ENCODE measurements around the gene OSBPL3. TPM values are rescaled to one million over a fixed set of nuclear protein-coding genes. Genes with fewer than 3 reads are reported as not detected.

Gene OSBPL3
- total and polyA plus RNA-seq, 4 donors, result 4.7 to 13.7 (median 5.7) TPM

GRCh38 chr7:24831240-24831639 lies 148.7 kb downstream of the OSBPL3 start:
- Histone ChIP-seq H3K36me3 (ENCODE audit: control insufficient read depth, insufficient read depth, low read length) (peaks cover 4% of the 10 kb centered on the region), H3K27me3 (ENCODE audit: control insufficient read depth, insufficient read depth, low read length) (no peaks in the 10 kb centered on the region), H3K27ac (ENCODE audit: low read depth, low read length) (no peak overlapping the region), H3K4me1 (ENCODE audit: control insufficient read depth, insufficient read depth, low read length) (no peaks in the 10 kb centered on the region), H3K9me3 (ENCODE audit: control insufficient read depth, insufficient read depth, low read length) (no peaks in the 10 kb centered on the region), H3K4me3 (ENCODE audit: low read depth, low read length) (no peak overlapping the region)
- DNase-seq (ENCODE audit: low read depth in 4 of 6, low spot score in 6 of 6), result no peak
- WGBS (ENCODE audit: insufficient coverage), result no CpG with 5 or more reads among the region's 4 CpGs

- H3K4me3 ChIP-seq (ENCODE audit: low read depth, low read length), result no peak overlapping the region
- H3K9me3 ChIP-seq (ENCODE audit: control insufficient read depth, insufficient read depth, low read length), result no peaks in the 10 kb centered on the region
- H3K4me1 ChIP-seq (ENCODE audit: control insufficient read depth, insufficient read depth, low read length), result no peaks in the 10 kb centered on the region
- H3K36me3 ChIP-seq (ENCODE audit: control insufficient read depth, insufficient read depth, low read length), result peaks cover 4% of the 10 kb centered on the region
- DNase-seq (ENCODE audit: low read depth in 4 of 6, low spot score in 6 of 6), result no peak
- WGBS (ENCODE audit: insufficient coverage), result 92% methylated on average over 2 of the region's 9 CpGs
- H3K27ac ChIP-seq (ENCODE audit: low read depth, low read length), result no peak overlapping the region
- no peaks in the 10 kb centered on the region for H3K27me3 ChIP-seq (ENCODE audit: control insufficient read depth, insufficient read depth, low read length)
Measured at GRCh38 chr7:24830440-24831050, 149.4 kb downstream of the OSBPL3 start.

- no peak overlapping the region for H3K4me3 ChIP-seq (ENCODE audit: low read depth, low read length)
- no CpG with 5 or more reads among the region's 2 CpGs for WGBS (ENCODE audit: insufficient coverage)
- H3K4me1 ChIP-seq (ENCODE audit: control insufficient read depth, insufficient read depth, low read length), result no peaks in the 10 kb centered on the region
- no peaks in the 10 kb centered on the region for H3K9me3 ChIP-seq (ENCODE audit: control insufficient read depth, insufficient read depth, low read length)
- no peaks in the 10 kb centered on the region for H3K27me3 ChIP-seq (ENCODE audit: control insufficient read depth, insufficient read depth, low read length)
- no peak overlapping the region for H3K27ac ChIP-seq (ENCODE audit: low read depth, low read length)
- DNase-seq (ENCODE audit: low read depth in 4 of 6, low spot score in 6 of 6), result no peak
- peaks cover 4% of the 10 kb centered on the region for H3K36me3 ChIP-seq (ENCODE audit: control insufficient read depth, insufficient read depth, low read length)
Measured at GRCh38 chr7:24829787-24830186, 150.2 kb downstream of the OSBPL3 start.

GRCh38 chr7:24828891-24829661 lies 150.9 kb downstream of the OSBPL3 start:
- no peak overlapping the region for H3K4me3 ChIP-seq (ENCODE audit: low read depth, low read length)
- H3K27me3 ChIP-seq (ENCODE audit: control insufficient read depth, insufficient read depth, low read length), result no peaks in the 10 kb centered on the region
- no peak overlapping the region for H3K27ac ChIP-seq (ENCODE audit: low read depth, low read length)
- H3K4me1 ChIP-seq (ENCODE audit: control insufficient read depth, insufficient read depth, low read length), result no peaks in the 10 kb centered on the region
- no peaks in the 10 kb centered on the region for H3K36me3 ChIP-seq (ENCODE audit: control insufficient read depth, insufficient read depth, low read length)
- H3K9me3 ChIP-seq (ENCODE audit: control insufficient read depth, insufficient read depth, low read length), result no peaks in the 10 kb centered on the region
- peak in 1 of 6 donors; percentile 80 for DNase-seq (ENCODE audit: low read depth in 4 of 6, low spot score in 6 of 6)
- no CpG with 5 or more reads among the region's 1 CpG for WGBS (ENCODE audit: insufficient coverage)

GRCh38 chr7:24827589-24827988 lies 152.4 kb downstream of the OSBPL3 start:
- Histone ChIP-seq H3K36me3 (ENCODE audit: control insufficient read depth, insufficient read depth, low read length) (no peaks in the 10 kb centered on the region), H3K9me3 (ENCODE audit: control insufficient read depth, insufficient read depth, low read length) (no peaks in the 10 kb centered on the region), H3K27ac (ENCODE audit: low read depth, low read length) (no peak overlapping the region), H3K4me1 (ENCODE audit: control insufficient read depth, insufficient read depth, low read length) (no peaks in the 10 kb centered on the region), H3K4me3 (ENCODE audit: low read depth, low read length) (no peak overlapping the region), H3K27me3 (ENCODE audit: control insufficient read depth, insufficient read depth, low read length) (no peaks in the 10 kb centered on the region)
- no peak for DNase-seq (ENCODE audit: low read depth in 4 of 6, low spot score in 6 of 6)
- WGBS (ENCODE audit: insufficient coverage), result no CpG with 5 or more reads among the region's 1 CpG

GRCh38 chr7:24827027-24827426 lies 153.0 kb downstream of the OSBPL3 start:
- WGBS (ENCODE audit: insufficient coverage), result 100% methylated on average over 2 of the region's 2 CpGs
- DNase-seq (ENCODE audit: low read depth in 4 of 6, low spot score in 6 of 6), result no peak
- no peaks in the 10 kb centered on the region for H3K9me3 ChIP-seq (ENCODE audit: control insufficient read depth, insufficient read depth, low read length)
- H3K27ac ChIP-seq (ENCODE audit: low read depth, low read length), result no peak overlapping the region
- no peaks in the 10 kb centered on the region for H3K4me1 ChIP-seq (ENCODE audit: control insufficient read depth, insufficient read depth, low read length)
- H3K27me3 ChIP-seq (ENCODE audit: control insufficient read depth, insufficient read depth, low read length), result no peaks in the 10 kb centered on the region
- H3K4me3 ChIP-seq (ENCODE audit: low read depth, low read length), result no peak overlapping the region
- no peaks in the 10 kb centered on the region for H3K36me3 ChIP-seq (ENCODE audit: control insufficient read depth, insufficient read depth, low read length)

GRCh38 chr7:24826662-24827020 lies 153.3 kb downstream of the OSBPL3 start:
- 93% methylated on average over 3 of the region's 7 CpGs for WGBS (ENCODE audit: insufficient coverage)
- no peak for DNase-seq (ENCODE audit: low read depth in 4 of 6, low spot score in 6 of 6)
- no peaks in the 10 kb centered on the region for H3K27me3 ChIP-seq (ENCODE audit: control insufficient read depth, insufficient read depth, low read length)
- no peaks in the 10 kb centered on the region for H3K9me3 ChIP-seq (ENCODE audit: control insufficient read depth, insufficient read depth, low read length)
- no peaks in the 10 kb centered on the region for H3K36me3 ChIP-seq (ENCODE audit: control insufficient read depth, insufficient read depth, low read length)
- H3K27ac ChIP-seq (ENCODE audit: low read depth, low read length), result no peak overlapping the region
- no peaks in the 10 kb centered on the region for H3K4me1 ChIP-seq (ENCODE audit: control insufficient read depth, insufficient read depth, low read length)
- H3K4me3 ChIP-seq (ENCODE audit: low read depth, low read length), result no peak overlapping the region

- Histone ChIP-seq H3K36me3 (ENCODE audit: control insufficient read depth, insufficient read depth, low read length) (no peaks in the 10 kb centered on the region), H3K27ac (ENCODE audit: low read depth, low read length) (no peak overlapping the region), H3K9me3 (ENCODE audit: control insufficient read depth, insufficient read depth, low read length) (no peaks in the 10 kb centered on the region), H3K4me1 (ENCODE audit: control insufficient read depth, insufficient read depth, low read length) (no peaks in the 10 kb centered on the region), H3K4me3 (ENCODE audit: low read depth, low read length) (no peak overlapping the region), H3K27me3 (ENCODE audit: control insufficient read depth, insufficient read depth, low read length) (no peaks in the 10 kb centered on the region)
- WGBS (ENCODE audit: insufficient coverage), result 62% methylated on average over 4 of the region's 6 CpGs
- no peak for DNase-seq (ENCODE audit: low read depth in 4 of 6, low spot score in 6 of 6)
Measured at GRCh38 chr7:24825931-24826661, 153.9 kb downstream of the OSBPL3 start.

- no peak for DNase-seq (ENCODE audit: low read depth in 4 of 6, low spot score in 6 of 6)
- peaks cover under 1% of the 10 kb centered on the region for H3K4me1 ChIP-seq (ENCODE audit: control insufficient read depth, insufficient read depth, low read length)
- no peak overlapping the region for H3K27ac ChIP-seq (ENCODE audit: low read depth, low read length)
- H3K4me3 ChIP-seq (ENCODE audit: low read depth, low read length), result no peak overlapping the region
- H3K36me3 ChIP-seq (ENCODE audit: control insufficient read depth, insufficient read depth, low read length), result no peaks in the 10 kb centered on the region
- H3K27me3 ChIP-seq (ENCODE audit: control insufficient read depth, insufficient read depth, low read length), result no peaks in the 10 kb centered on the region
- WGBS (ENCODE audit: insufficient coverage), result no CpG with 5 or more reads among the region's 1 CpG
- no peaks in the 10 kb centered on the region for H3K9me3 ChIP-seq (ENCODE audit: control insufficient read depth, insufficient read depth, low read length)
Measured at GRCh38 chr7:24825381-24825794, 154.6 kb downstream of the OSBPL3 start.
